ENCODE results near the gene C18orf32.
"Not testable (repeated sequence)": the region's sequence is repeated elsewhere in the genome, so short reads cannot be mapped to it uniquely, and the experiment has no call there.

Gene C18orf32

DNA sequence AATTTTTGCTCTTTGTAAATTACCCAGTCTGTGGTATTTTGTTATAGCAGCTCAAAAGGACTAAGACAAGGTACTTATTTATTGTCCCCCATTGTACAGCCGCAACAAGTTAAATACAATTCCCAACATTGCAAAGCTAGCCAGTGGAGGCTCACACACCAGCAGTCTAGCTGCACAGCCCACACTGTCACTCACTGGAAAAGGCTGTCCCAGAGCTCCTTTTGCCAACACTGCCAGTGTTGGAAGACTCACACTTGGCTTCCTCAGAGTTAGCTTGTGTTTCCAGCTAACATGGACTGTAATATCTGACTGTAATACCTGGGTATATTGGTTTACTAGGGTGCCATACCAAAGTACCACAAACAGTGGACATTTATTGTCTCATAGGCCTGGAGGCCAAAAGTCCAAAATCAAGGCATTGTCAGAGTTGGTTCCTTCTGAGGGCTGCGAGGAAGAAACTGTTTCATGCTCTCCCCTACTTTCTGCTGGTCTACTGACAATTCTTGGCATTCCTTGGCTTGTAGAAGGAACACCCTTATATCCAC lies 19.9 kb downstream of the C18orf32 start:
- DNase-seq, result no peak

GRCh38 chr18:49464718-49465598 lies 22.1 kb downstream of the C18orf32 start:
- DNase-seq, result no peak

- no peak for DNase-seq
Observed at GRCh38 chr18:49461602-49461977, 25.4 kb downstream of the C18orf32 start.

DNA sequence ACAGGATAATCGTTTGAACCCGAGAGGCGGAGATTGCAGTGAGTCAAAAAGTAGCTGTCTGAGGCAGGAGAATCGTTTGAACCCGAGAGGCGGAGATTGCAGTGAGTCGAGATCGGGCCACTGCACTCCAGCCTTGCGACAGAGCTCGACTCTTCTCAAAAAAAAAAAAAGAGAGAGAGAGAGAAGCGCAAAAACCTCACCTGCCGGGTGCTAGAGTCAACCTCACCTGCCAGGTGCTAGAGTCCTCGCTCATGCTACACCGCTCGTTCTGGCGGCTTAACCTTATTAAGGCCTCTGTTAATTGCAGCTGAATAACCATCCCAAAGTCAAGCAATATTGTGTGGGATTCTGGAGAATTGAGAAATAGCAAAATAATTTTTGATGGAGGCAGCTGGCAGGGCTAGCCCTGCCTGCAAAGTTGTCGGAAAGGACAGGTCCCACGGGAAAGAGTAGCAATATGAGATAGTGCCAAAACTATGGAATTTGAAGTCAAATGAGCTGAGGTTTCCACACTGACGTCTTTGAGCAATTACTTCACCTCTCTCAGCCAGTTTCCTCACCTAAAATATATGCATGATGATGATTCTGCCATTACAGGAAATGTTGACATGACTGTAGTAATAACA lies 25.9 kb downstream of the C18orf32 start:
- no peak for DNase-seq

GRCh38 chr18:49459404-49460171 lies 27.4 kb downstream of the C18orf32 start:
- peak in 2 of 14 donors; percentile 17 to 34 for DNase-seq

DNA sequence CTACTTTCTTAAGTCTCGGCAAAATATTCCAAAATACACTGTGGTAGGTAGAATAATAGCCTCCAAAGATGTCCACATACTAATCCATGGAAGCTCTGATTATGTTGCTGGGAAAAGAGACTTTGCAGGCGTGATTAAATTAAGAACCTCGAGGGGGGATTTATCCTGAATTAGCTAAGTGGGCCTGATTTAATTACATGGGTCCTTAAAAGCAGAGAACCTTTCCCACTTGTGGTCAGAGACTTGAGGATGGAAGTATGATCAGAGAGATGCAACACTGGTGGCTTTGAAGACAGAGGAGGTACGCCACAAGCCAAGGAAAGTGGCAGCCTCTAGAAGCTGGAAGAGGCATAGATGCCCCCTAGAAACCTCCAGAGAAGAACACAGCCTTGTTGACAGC lies 29.4 kb downstream of the C18orf32 start:
- no peak for DNase-seq

GRCh38 chr18:49456794-49457193 lies 30.2 kb downstream of the C18orf32 start:
- DNase-seq, result no peak

- DNase-seq, result not testable (repeated sequence)
Observed at GRCh38 chr18:49452534-49452933, 34.5 kb downstream of the C18orf32 start.

DNA sequence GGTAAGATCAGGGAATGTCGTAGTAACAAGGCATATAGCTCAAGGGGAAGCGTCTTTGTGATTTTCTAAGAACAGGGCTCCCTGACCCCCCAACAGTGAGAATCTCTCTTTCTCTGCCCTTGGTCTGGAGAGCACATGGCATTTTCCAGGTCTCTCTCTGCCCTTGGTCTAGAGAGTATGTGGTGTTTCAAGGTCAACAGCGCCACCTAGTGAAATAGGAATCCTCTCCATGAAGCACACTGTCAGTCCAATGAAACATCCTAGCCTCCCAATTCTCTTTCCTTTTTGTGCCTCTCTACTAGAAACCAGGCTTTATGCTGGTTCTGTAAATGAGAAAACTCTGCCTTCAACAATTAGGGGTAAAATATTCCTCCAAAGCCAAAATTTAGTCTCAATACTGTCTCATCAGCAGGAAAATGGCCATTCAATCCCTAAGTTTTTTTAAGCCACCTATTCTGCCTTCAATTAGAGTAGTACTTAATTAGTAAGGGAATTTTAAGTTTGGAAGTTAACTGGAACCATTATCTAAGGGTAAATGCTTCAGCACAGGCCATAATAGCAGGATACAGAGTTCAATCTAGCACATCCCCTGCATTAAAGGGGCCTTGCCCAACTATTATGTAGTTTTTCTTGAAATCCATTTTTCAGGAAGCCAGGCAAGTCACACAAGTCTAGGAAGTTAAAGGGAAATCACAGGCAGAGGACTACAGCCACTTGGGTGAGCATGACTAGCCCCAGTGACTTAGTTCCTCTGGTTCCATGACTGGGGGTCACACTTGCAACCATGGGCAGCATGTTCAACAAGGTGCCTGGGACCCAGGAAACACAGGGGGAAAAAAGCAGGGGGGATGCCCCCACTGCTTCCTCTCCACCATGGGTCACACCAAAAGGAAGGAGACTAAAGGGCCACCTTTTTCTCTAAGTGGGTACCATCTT lies 39.0 kb downstream of the C18orf32 start:
- DNase-seq, result no peak

DNA sequence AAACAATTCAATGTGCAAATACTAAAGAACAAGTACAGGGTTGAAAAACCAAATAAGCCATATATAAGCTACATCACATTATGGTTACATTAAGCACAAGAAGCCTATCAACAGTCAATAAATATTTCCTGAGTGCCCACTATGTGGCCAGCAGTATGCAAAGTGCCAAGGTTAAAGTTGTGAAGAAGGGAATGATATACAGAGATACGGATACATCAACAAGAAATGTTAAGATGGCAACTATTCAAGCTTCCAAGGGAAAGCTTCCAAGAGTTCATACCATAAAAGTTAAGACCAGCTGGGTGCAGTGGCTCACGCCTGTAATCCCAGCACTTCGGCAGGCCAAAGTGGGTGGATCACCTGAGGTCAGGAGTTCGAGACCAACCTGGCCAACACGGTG lies 40.6 kb downstream of the C18orf32 start:
- no peak for DNase-seq

GRCh38 chr18:49444581-49444980 lies 42.5 kb downstream of the C18orf32 start:
- DNase-seq, result no peak

DNA sequence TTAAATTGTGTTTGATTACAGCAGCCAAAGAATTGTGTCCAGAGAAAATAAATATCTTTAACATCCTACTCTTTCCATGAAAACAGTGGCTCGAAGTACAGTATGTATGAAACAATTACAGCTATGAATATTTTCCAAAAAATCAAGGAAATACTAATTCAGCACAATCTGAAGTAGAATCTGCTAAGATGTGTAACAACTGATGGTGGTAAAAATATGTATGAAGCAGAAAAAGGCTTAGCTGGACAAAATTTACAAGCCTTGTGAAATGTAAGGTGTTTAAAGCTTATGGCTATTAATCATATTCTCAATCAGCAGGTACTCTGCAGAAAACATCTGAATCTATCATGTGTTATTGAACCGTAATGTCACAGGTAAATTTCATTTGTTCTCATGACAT lies 43.2 kb downstream of the C18orf32 start:
- DNase-seq, result no peak

GRCh38 chr18:49441338-49441938 lies 45.6 kb downstream of the C18orf32 start:
- DNase-seq, result no peak

- no peak for DNase-seq
Observed at GRCh38 chr18:49435170-49435569, 51.9 kb downstream of the C18orf32 start.

DNA sequence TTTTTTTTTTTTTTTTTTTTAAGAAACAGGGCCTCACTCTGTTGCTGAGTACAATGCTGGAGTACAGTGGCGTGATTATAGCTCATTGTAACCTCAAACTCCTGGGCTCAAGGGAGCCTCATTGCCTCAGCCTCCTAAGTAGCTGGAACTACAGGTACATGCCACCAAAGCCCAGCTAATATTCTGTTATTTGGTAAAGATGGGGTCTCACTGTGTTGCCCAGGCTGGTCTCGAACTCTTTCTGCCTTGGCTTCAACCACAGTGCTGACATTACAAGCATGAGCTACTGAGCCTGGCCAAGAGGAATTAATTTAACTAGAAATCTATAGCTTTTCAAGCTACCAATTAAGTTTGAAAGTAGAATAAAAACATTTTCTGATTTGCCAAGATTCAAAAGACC lies 54.4 kb downstream of the C18orf32 start:
- no peak for DNase-seq

- no peak for DNase-seq
Observed at GRCh38 chr18:49431165-49431962, 55.7 kb downstream of the C18orf32 start.
